Osteoblast (primary cell): ENCODE data around the gene SERPINA9. TPM values are rescaled to one million over a fixed set of nuclear protein-coding genes. Genes with fewer than 3 reads are reported as not detected.

Source experiments
- DNase-seq: peaks from one replicate; pipeline ENCODE4 v3.0.0; 2011; ENCODE audit warnings: low spot score, mixed read lengths; ENCODE audit not compliant: insufficient read length; ENCODE audit errors: missing footprints
- H2AFZ ChIP-seq: 2 replicates; pipeline ENCODE4 v1.6.0; 2011; ENCODE audit warnings: mild to moderate bottlenecking, low read length
- H3K27ac ChIP-seq: 2 replicates; pipeline ENCODE4 v1.5.1; 2011; ENCODE audit warnings: mild to moderate bottlenecking, low read depth, low read length, moderate library complexity
- H3K27me3 ChIP-seq: 2 replicates; pipeline ENCODE4 v1.6.0; 2012; ENCODE audit warnings: mild to moderate bottlenecking, control low read depth, inconsistent platforms, low read length, moderate library complexity; ENCODE audit not compliant: insufficient read depth
- H3K36me3 ChIP-seq: 2 replicates; pipeline ENCODE4 v1.5.1; 2011; ENCODE audit warnings: mild to moderate bottlenecking, low read length, control low read depth, moderate library complexity; ENCODE audit not compliant: insufficient read depth
- H3K4me1 ChIP-seq: 2 replicates; pipeline ENCODE4 v1.5.1; 2011; ENCODE audit warnings: mild to moderate bottlenecking, low read length, control low read depth, moderate library complexity; ENCODE audit not compliant: insufficient read depth
- H3K4me2 ChIP-seq: 2 replicates; pipeline ENCODE4 v1.6.0; 2011; ENCODE audit warnings: mild to moderate bottlenecking, low read length; ENCODE audit not compliant: insufficient read depth
- H3K4me3 ChIP-seq: fragments of 200-600 bp; sonication (generic); 3 replicates; pipeline ENCODE4 v1.5.1; 2012; ENCODE audit warnings: mild to moderate bottlenecking, low read length, inconsistent platforms; ENCODE audit not compliant: insufficient read depth
- H3K79me2 ChIP-seq: 2 replicates; pipeline ENCODE4 v1.6.0; 2012; ENCODE audit warnings: mild to moderate bottlenecking, low read length, control low read depth, inconsistent platforms; ENCODE audit not compliant: insufficient read depth
- H3K9me3 ChIP-seq: 2 replicates; pipeline ENCODE4 v1.5.1; 2011; ENCODE audit warnings: low read depth, low read length, control low read depth
- H4K20me1 ChIP-seq: 2 replicates; pipeline ENCODE4 v1.6.0; 2012; ENCODE audit warnings: mild to moderate bottlenecking, low read length, control low read depth; ENCODE audit not compliant: insufficient read depth
- total RNA-seq: library from RNA; depleted of rRNA; stranded (reverse); fragments of >200 nt; gene quantifications from 2 replicates; pipeline ENCODE4 v1.2.3, GENCODE V29; 2012
- TF ChIP-seq, protein P1 (sequence below): IDR thresholded peaks from 2 replicates; pipeline ENCODE4 v1.5.1; 2011; ENCODE audit warnings: mild to moderate bottlenecking, low read depth, low read length, moderate library complexity; ENCODE audit errors: extremely low read depth

Gene SERPINA9
- total RNA-seq, 1 donor: under 0.01 TPM

DNA sequence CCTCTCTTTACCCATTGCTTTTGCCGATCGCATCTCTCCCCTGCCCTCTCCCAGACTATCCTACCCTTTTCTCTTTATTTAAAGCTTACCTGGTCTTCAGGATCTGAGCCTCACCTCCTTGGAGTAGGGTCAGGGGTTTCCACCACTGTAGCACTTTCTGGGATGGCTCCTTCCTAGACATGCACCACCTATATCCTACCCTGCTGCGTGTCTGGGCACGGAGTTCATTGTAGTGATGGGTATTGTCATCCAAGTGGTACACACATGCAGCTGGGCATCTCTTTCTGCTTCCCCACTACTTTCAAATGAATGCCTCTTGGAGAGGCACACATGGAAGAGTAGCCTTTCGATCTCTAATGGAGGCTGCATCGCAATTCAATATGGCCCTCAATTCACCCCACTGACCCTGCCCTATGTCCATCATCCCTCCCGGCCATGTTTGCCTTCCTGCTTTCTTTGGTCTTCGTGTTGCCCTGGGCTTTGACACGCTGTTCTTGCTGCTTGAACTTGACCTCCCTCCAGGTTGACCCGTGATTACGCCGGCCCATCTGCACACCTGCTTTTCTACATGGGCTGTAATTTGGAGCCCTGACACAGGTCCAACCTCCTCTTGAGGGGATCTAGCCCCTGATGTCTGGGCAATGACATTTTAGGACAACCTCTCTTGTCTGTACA lies 34.3 kb downstream of the SERPINA9 start:
- Histone ChIP-seq H3K9me3 (no peaks in the 10 kb centered on the region), H3K4me1 (no peaks in the 10 kb centered on the region), H3K27me3 (no peaks in the 10 kb centered on the region), H2AFZ (no peak overlapping the region), H3K4me3 (no peak overlapping the region), H3K4me2 (no peak overlapping the region), H4K20me1 (no peaks in the 10 kb centered on the region), H3K27ac (no peak overlapping the region), H3K79me2 (no peaks in the 10 kb centered on the region), H3K36me3 (no peaks in the 10 kb centered on the region)
- TF ChIP-seq, protein P1, sequence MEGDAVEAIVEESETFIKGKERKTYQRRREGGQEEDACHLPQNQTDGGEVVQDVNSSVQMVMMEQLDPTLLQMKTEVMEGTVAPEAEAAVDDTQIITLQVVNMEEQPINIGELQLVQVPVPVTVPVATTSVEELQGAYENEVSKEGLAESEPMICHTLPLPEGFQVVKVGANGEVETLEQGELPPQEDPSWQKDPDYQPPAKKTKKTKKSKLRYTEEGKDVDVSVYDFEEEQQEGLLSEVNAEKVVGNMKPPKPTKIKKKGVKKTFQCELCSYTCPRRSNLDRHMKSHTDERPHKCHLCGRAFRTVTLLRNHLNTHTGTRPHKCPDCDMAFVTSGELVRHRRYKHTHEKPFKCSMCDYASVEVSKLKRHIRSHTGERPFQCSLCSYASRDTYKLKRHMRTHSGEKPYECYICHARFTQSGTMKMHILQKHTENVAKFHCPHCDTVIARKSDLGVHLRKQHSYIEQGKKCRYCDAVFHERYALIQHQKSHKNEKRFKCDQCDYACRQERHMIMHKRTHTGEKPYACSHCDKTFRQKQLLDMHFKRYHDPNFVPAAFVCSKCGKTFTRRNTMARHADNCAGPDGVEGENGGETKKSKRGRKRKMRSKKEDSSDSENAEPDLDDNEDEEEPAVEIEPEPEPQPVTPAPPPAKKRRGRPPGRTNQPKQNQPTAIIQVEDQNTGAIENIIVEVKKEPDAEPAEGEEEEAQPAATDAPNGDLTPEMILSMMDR: no peak
- DNase-seq: no peak

- Histone ChIP-seq H3K36me3 (no peaks in the 10 kb centered on the region), H3K4me3 (no peak overlapping the region), H3K4me1 (no peaks in the 10 kb centered on the region), H2AFZ (no peak overlapping the region), H3K79me2 (no peaks in the 10 kb centered on the region), H4K20me1 (no peaks in the 10 kb centered on the region), H3K9me3 (no peaks in the 10 kb centered on the region), H3K27ac (no peak overlapping the region), H3K27me3 (no peaks in the 10 kb centered on the region), H3K4me2 (no peak overlapping the region)
- no peak for DNase-seq
- TF ChIP-seq, protein P1: no peak
Measured at GRCh38 chr14:94441130-94441529, 34.9 kb downstream of the SERPINA9 start.

DNA sequence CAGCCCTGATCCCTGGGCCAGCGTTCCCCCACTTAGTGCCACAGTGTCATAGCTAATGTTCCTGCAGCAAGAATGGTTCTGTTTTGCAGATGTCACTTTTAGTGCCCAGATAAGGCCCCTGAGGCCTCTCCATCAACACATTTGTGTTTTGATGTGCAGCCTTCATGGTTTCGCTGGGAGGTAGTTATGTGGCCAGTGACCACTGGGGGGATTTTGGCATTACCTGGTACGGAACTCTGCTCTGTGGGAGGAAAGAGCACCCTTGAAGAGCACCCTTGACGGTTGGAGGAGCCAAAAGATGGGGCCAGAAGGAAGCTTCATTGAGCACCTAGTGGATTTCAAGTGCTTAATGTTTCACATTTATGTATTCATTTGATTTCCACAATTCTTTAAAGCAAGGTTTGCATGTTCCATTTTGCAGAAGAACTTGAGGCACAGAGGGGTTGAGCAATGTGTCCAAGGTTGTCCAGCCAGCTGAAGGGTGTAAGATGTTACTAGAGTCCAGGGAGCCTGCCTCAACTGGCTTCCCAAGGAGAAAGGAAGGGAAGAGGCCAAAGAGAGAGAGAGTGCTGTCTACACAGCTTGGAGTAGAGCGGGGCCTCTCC lies 36.4 kb downstream of the SERPINA9 start:
- Histone ChIP-seq H2AFZ (no peak overlapping the region), H3K4me1 (no peaks in the 10 kb centered on the region), H3K9me3 (no peaks in the 10 kb centered on the region), H3K79me2 (no peaks in the 10 kb centered on the region), H4K20me1 (no peaks in the 10 kb centered on the region), H3K4me2 (no peak overlapping the region), H3K27me3 (no peaks in the 10 kb centered on the region), H3K4me3 (no peak overlapping the region), H3K27ac (no peak overlapping the region), H3K36me3 (no peaks in the 10 kb centered on the region)
- DNase-seq: peak; percentile 50
- TF ChIP-seq, protein P1: no peak

GRCh38 chr14:94428610-94429009 lies 47.4 kb downstream of the SERPINA9 start:
- Histone ChIP-seq H3K9me3 (no peaks in the 10 kb centered on the region), H3K36me3 (no peaks in the 10 kb centered on the region), H3K4me2 (no peak overlapping the region), H3K4me1 (no peaks in the 10 kb centered on the region), H3K27ac (no peak overlapping the region), H3K4me3 (no peak overlapping the region), H2AFZ (no peak overlapping the region), H4K20me1 (no peaks in the 10 kb centered on the region), H3K27me3 (no peaks in the 10 kb centered on the region), H3K79me2 (no peaks in the 10 kb centered on the region)
- DNase-seq: no peak
- TF ChIP-seq, protein P1: no peak
